Measurements from ENCODE around the gene TBC1D13.

TBC1D13 gene

DNA sequence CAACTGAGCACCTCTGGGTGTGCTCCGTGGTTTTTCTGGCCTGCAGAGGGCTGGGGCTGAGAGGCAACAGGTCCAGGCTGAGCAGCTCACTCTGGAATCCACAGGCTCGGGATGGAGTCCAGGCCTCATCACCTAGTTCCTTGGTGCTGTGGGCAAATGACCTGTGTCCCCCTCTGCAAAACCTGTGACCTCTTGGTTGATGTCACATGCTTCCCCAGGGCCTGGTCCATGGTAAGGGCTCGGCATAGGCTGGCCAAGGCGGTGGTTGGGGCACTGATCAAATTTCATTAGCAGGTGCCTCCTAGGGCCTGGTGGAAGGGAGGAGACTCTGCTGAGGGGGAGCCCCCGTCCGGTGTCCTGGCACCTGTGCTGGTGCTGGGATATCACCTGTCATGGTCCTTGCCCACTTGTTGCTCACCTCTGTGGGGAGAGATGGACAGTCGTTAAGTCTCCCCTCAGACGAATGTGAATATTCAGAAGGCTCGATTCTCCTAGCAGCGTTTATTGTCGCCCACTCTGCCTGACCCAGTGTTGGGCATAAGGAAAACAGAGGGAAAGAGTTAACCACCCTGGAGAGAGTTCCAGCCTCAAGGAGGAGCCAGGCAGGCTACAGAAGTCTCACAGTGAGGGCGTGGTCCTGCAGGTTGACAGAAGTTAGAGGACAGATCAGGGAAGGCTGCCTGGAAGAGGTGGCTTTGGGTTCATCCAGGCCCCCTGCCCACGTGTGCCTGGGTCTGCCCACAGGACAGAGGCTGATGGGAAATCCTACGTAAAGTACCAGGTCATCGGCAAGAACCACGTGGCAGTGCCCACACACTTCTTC lies 34.7 kb downstream of the TBC1D13 start:
- TF ChIP-seq, protein P1, sequence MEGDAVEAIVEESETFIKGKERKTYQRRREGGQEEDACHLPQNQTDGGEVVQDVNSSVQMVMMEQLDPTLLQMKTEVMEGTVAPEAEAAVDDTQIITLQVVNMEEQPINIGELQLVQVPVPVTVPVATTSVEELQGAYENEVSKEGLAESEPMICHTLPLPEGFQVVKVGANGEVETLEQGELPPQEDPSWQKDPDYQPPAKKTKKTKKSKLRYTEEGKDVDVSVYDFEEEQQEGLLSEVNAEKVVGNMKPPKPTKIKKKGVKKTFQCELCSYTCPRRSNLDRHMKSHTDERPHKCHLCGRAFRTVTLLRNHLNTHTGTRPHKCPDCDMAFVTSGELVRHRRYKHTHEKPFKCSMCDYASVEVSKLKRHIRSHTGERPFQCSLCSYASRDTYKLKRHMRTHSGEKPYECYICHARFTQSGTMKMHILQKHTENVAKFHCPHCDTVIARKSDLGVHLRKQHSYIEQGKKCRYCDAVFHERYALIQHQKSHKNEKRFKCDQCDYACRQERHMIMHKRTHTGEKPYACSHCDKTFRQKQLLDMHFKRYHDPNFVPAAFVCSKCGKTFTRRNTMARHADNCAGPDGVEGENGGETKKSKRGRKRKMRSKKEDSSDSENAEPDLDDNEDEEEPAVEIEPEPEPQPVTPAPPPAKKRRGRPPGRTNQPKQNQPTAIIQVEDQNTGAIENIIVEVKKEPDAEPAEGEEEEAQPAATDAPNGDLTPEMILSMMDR (IDR thresholded peaks at IDR 0.05; ENCODE audit: borderline replicate concordance, insufficient read depth, low read depth, low read length) = no peak

DNA sequence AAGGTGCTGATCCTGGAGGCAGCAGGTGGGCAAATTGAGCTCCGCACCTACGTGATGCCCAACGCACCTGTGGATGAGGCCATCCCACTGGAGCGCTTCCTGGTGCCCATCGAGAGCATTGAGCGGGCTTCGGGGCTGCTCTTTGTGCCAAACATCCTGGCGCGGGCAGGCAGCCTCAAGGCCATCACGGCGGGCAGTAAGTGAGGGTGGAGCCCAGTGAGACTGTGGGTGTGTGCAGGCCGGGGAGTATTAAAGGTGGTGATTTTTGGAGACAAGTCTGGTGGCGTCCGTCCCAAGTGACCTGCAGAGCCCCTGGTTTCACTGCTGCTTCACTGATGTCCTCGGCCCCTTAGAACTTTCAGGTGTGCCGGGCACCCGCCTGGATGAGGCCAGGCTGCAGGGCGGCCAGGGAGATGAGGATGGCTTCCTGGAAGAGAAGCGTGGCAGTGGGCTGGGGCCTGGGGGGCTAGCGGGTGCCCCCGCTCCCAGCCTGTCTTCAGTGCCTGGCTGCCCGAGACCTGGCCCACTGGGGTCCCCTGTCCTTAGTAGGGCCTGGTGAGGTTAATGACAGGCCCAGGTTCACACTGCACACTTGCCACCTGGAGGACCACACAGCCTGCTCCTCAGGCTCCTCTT lies 35.5 kb downstream of the TBC1D13 start:
- TF ChIP-seq, protein P1 (IDR thresholded peaks at IDR 0.05; ENCODE audit: borderline replicate concordance, insufficient read depth, low read depth, low read length) = no peak
- no peak overlapping the region for H3K4me3 ChIP-seq (ENCODE audit: low read depth, low read length)

More for the DNA sequence above, 34.7 kb downstream of the TBC1D13 start:
- no peak overlapping the region for H3K4me3 ChIP-seq (ENCODE audit: low read depth, low read length)

DNA sequence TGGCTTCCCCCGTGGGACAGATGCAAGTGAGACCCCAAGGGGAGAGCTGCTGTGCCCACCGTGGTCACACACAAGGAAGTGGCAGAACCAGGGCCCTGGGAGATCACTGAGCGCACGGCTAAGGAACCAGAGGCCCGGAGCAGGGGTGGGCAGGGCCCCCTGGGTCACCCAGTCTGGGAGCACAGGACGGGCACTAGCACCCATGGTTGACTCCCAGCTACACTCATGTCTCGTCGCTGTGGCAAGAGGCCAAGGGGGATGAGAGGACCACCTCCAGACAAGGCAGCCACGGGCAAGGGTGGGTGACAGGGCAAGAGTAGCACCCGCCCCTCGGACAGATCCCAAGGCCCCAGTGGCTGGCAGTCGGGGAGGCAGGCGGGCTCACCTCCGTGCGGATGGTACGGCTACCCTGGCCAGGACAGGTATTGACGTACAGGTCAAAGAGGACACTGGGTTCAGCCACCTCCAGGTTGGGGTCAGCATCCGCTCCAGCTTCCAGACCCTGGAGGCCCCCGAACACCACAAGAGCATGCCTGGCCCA lies 36.4 kb downstream of the TBC1D13 start:
- no peak overlapping the region for H3K4me3 ChIP-seq (ENCODE audit: low read depth, low read length)
- TF ChIP-seq, protein P1 (IDR thresholded peaks at IDR 0.05; ENCODE audit: borderline replicate concordance, insufficient read depth, low read depth, low read length) = no peak

DNA sequence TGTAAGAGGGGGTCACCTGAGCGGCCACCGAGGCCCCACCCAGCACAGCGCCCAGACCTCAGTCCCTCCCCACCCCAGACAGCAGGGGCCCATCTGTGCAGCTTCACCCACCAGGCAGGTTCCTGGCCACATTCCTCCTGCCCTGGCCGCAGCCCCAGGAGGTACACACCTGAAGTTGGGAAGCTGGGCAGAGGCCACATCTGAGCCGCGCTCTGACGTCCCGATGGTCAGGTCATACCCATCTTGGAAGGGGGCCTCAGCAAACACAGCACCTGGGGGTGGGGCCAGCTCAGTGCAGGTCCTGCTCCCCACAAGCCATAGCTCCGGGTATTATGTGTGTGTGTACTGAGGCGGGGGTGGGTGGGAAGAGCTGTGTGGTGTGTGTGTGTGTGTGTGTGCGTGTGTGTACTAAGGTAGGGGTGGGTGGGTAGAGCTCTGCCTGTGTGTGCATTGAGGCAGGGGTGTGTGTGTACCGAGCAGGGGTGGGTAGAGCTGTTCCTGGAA lies 36.9 kb downstream of the TBC1D13 start:
- H3K4me3 ChIP-seq (ENCODE audit: low read depth, low read length) = no peak overlapping the region
- TF ChIP-seq, protein P1 (IDR thresholded peaks at IDR 0.05; ENCODE audit: borderline replicate concordance, insufficient read depth, low read depth, low read length) = no peak

DNA sequence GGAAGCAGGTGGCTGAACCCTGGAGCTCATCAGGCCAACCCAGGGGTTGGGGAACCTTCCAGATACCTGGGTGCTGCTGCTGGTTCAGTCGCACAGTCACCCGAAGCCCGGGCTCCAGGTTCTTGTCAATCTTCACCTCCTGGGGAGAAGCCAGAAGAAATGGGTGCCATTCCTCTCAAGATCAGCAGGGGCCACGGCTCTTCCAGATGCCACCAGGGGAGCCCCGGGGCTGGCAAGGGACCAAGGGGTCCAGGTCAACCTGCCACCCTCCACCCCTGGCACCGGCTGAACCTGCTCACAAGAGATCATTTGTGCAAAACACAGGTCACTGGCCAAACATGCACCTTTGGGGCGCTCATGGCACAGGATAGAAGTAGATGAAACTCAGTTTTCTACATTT lies 37.9 kb downstream of the TBC1D13 start:
- TF ChIP-seq, protein P1 (IDR thresholded peaks at IDR 0.05; ENCODE audit: borderline replicate concordance, insufficient read depth, low read depth, low read length) = no peak
- H3K4me3 ChIP-seq (ENCODE audit: low read depth, low read length) = no peak overlapping the region

DNA sequence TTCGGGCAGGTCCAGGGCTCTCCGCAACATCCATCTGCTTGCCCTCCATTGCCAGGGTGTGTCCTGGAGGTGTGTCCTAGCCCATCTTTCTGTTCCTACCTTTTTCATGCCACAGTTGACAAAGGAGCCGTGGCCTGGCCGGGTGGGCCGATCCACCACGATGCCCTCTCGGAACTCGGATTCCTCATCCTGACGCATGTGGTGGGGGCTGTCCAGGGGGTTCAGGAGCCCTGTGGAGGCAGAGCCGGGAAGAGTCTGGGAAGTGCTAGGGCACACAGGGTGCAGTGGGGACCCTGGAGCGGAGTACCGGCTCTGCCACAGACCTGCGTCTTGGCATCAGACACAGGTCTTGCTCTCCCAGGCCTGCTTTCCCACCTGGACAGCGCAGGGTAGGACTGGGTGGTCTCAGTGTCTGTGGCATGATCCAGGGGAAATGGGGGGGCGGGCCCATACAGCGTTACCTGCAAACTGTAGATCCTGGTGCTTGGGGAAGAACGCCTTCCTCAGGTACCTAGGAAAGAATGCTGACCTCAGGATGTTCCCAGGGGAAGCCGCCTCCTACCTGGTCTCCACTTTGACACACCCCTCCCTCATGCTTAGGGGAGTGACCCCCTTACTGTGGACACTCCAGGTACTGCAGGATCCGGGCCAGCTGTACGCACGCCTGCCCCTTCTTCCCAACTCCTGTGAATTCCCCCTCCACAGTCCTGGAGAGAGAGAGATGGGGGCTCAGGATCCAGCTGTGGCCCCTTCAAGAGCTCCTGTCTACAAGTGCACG lies 39.1 kb downstream of the TBC1D13 start:
- TF ChIP-seq, protein P1 (IDR thresholded peaks at IDR 0.05; ENCODE audit: borderline replicate concordance, insufficient read depth, low read depth, low read length) = no peak
- no peak overlapping the region for H3K4me3 ChIP-seq (ENCODE audit: low read depth, low read length)

All from GM12875 (cell line).